Adrenal gland (tissue), 12 donors: ENCODE data around the gene HABP2. TPM values are rescaled to one million over a fixed set of nuclear protein-coding genes. Genes with fewer than 3 reads are reported as not detected.

Source experiments
- DNase-seq, 7 donors: peaks; one replicate each; pipeline ENCODE4 v3.0.0-alpha.2; 2019 to 2020
- H3K27ac ChIP-seq, 5 donors: fragments of 200-600 bp; sonication (generic) in 4 of 5; 1 replicate in 3 of 5; 2 replicates in 2 of 5; pipeline versions ENCODE4 v1.5.1 to v1.8.0; 2016 to 2020; ENCODE audit warnings: mild to moderate bottlenecking in 1 of 5
- H3K27me3 ChIP-seq: fragments of 200-600 bp; 2 replicates; pipeline ENCODE4 v1.8.0; 2021
- H3K36me3 ChIP-seq, 2 donors: fragments of 200-600 bp; replicated peaks in 1 of 2; 1 replicate in 1 of 2; 2 replicates in 1 of 2; pipeline versions ENCODE4 v1.5.1 to v1.8.0; 2018 to 2022
- H3K4me1 ChIP-seq, 2 donors: fragments of 200-600 bp; replicated peaks in 1 of 2; 1 replicate in 1 of 2; 2 replicates in 1 of 2; pipeline versions ENCODE4 v1.5.1 to v1.8.0; 2018 to 2021
- H3K4me3 ChIP-seq, 4 donors: fragments of 200-600 bp; sonication (generic) in 3 of 4; one replicate each; pipeline ENCODE4 v1.5.1; 2016 to 2018
- H3K9me3 ChIP-seq, 3 donors: fragments of 200-600 bp; sonication (generic) in 1 of 3; replicated peaks in 1 of 3; 1 replicate in 2 of 3; 2 replicates in 1 of 3; pipeline versions ENCODE4 v1.5.1 to v1.8.0; 2016 to 2021
- CTCF ChIP-seq, 6 experiments: fragments of 450-650 bp in 4 of 6; fragments of 200-600 bp in 2 of 6; sonication (generic) in 1 of 6; IDR thresholded peaks; 1 replicate in 5 of 6; 2 replicates in 1 of 6; pipeline versions ENCODE4 v1.5.1 to v1.8.0; 2016 to 2021; ENCODE audit warnings: antibody characterized with exemption in 6 of 6, mild to moderate bottlenecking in 2 of 6, moderate library complexity in 1 of 6
- POLR2A ChIP-seq, 2 donors: fragments of 450-650 bp; IDR thresholded peaks; one replicate each; pipeline ENCODE4 v1.6.1; 2017; ENCODE audit warnings: antibody characterized with exemption in 2 of 2, mild to moderate bottlenecking in 2 of 2, moderate library complexity in 1 of 2
- whole genome bisulfite sequencing, 4 donors: extraction: QIAGEN DNeasy Blood & Tissue Kit in 2 of 4; methylation state at CpG; one replicate each; pipeline versions ENCODE4 v1.1.5 to v1.1.7; 2013 to 2017; 5-methylcytosine and 5-hydroxymethylcytosine counted together
- intact Hi-C, 2 donors: fragments of 100-400 bp; cut with DNase I; formaldehyde crosslinking; loops; one replicate each; pipeline versions ENCODE4 v1.14.1 to v1.15.0; 2022 to 2023
- polyA plus RNA-seq, 3 donors: library from polyadenylated mRNA; stranded (reverse); fragments of 200-250 nt in 2 of 3; fragments of 350-450 nt in 1 of 3; fragmentation: Illumina TruSeq in 1 of 3; extraction: RNeasy Lipid Tissue Mini Kit (QIAGEN cat#74804) in 1 of 3; gene quantifications; one replicate each; pipeline ENCODE4 v1.2.3, GENCODE V29; 2013 to 2014
- total RNA-seq, 9 donors: library from RNA; depleted of rRNA in 4 of 9; stranded (reverse); fragments of >200 nt in 4 of 9; fragments of 120-200 nt in 1 of 9; fragmentation: NEBNext Ultra II Directional in 1 of 9; extraction: Animal tissue kit (Norgen Biotek cat#: 25700) in 1 of 9; gene quantifications; one replicate each; pipeline versions ENCODE4 v1.1.0 to v1.2.4, GENCODE V29; 2013 to 2023
- donor health status: healthy with polysubstance abuse.
- donor health status: Bipolar disorder and iron deficiency.
- donor health status: DM: yes; HTN: yes; CAD: no.
- donor health status: DM: no; HTN: no; CAD: no.
- donor health status: DM: no; HTN: no; CAD: no.
- donor health status: DM: yes; HTN: yes; CAD: no.

The HABP2 gene
- total and polyA plus RNA-seq, 12 donors, result 0.11 to 0.29 (median 0.13) TPM; not detected in 9

GRCh38 chr10:113592380-113592779 lies 39.5 kb downstream of the HABP2 start:
- 77 to 85% (median 81%) methylated on average over 7 to 8 of the region's 8 CpGs for WGBS, 4 donors
- Histone ChIP-seq H3K9me3 (no peaks in the 10 kb centered on the region), H3K27me3 (peaks cover 10% of the 10 kb centered on the region), H3K4me3 (no peak overlapping the region), H3K36me3 (no peaks in the 10 kb centered on the region), H3K27ac (no peak overlapping the region), H3K4me1 (no peaks in the 10 kb centered on the region)
- DNase-seq, result no peak
- intact Hi-C loops, result no loop called here
- TF ChIP-seq CTCF (IDR thresholded peaks at IDR 0.05) (no peak), POLR2A (IDR thresholded peaks at IDR 0.05) (no peak)

DNA sequence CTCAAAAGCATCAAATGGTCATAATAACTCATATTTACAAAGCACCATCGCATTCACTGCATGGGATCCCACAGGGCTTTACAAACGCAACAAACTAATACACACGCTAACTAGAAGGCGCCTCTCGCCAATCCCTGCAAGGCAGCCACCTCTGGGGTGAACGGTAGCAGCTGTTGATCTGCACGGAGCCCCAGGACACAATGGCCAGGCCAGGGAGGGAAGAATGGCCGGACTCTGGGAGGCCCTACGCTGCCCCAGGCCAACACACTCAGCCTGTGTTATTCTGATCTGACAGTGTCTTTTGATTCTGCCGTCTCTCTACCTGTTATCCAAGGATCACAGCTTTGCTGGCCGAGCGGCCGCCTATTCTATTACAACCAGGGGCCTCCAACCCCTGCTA lies 41.8 kb downstream of the HABP2 start:
- H3K27me3 ChIP-seq, result peaks cover 10% of the 10 kb centered on the region
- H3K36me3 ChIP-seq, result no peaks in the 10 kb centered on the region
- no peak overlapping the region for H3K27ac ChIP-seq
- DNase-seq, result no peak
- no peak overlapping the region for H3K4me3 ChIP-seq
- WGBS, 4 donors, result 74 to 83% (median 79%) methylated on average over 10 to 13 of the region's 13 CpGs
- intact Hi-C loops, result no loop called here
- TF ChIP-seq POLR2A (IDR thresholded peaks at IDR 0.05) (no peak), CTCF (IDR thresholded peaks at IDR 0.05) (no peak)
- no peaks in the 10 kb centered on the region for H3K4me1 ChIP-seq
- H3K9me3 ChIP-seq, result no peaks in the 10 kb centered on the region

- 84 to 100% (median 87%) methylated on average over 2 to 3 of the region's 3 CpGs for WGBS, 4 donors
- no peaks in the 10 kb centered on the region for H3K9me3 ChIP-seq
- DNase-seq, result no peak
- H3K27ac ChIP-seq, result no peak overlapping the region
- no peaks in the 10 kb centered on the region for H3K4me1 ChIP-seq
- no peak overlapping the region for H3K4me3 ChIP-seq
- H3K27me3 ChIP-seq, result no peaks in the 10 kb centered on the region
- no peaks in the 10 kb centered on the region for H3K36me3 ChIP-seq
- intact Hi-C loops, result no loop called here
- TF ChIP-seq POLR2A (IDR thresholded peaks at IDR 0.05) (no peak), CTCF (IDR thresholded peaks at IDR 0.05) (no peak)
Measured at GRCh38 chr10:113600569-113600968, 47.7 kb downstream of the HABP2 start.

- H3K27ac ChIP-seq, result no peak overlapping the region
- no peak overlapping the region for H3K4me3 ChIP-seq
- H3K36me3 ChIP-seq, result no peaks in the 10 kb centered on the region
- no peaks in the 10 kb centered on the region for H3K4me1 ChIP-seq
- H3K27me3 ChIP-seq, result no peaks in the 10 kb centered on the region
- no peaks in the 10 kb centered on the region for H3K9me3 ChIP-seq
- DNase-seq, result no peak
- intact Hi-C loops, result no loop called here
- TF ChIP-seq CTCF (IDR thresholded peaks at IDR 0.05) (no peak), POLR2A (IDR thresholded peaks at IDR 0.05) (no peak)
- 76 to 82% (median 81%) methylated on average over 6 to 13 of the region's 13 CpGs for WGBS, 4 donors
Measured at GRCh38 chr10:113603057-113603777, 50.4 kb downstream of the HABP2 start.
